Activated T-cell treated with anti-CD3 and anti-CD28 coated beads, Interleukin-2, amount 50 U/mL, for 72 hours (primary cell): Measurements from ENCODE around the gene AGAP2. TPM values are rescaled to one million over a fixed set of nuclear protein-coding genes. Genes with fewer than 3 reads are reported as not detected.

Source experiments
- ATAC-seq, 2 donors: fragments of 150-1000 bp; cut with Tn5 transposase; replicated peaks in 1 of 2; 2 replicates each; pipeline ENCODE4 v1.10.0; 2021; ENCODE audit warnings: moderate library complexity in 2 of 2, mild to moderate bottlenecking in 1 of 2
- DNase-seq, 2 donors: peaks; one replicate each; pipeline ENCODE4 v3.0.0; 2021 to 2022; ENCODE audit warnings: mixed read lengths in 1 of 2
- H3K27ac Mint-ChIP-seq: one replicate; pipeline ENCODE4 v1.8.0; 2022; ENCODE audit warnings: mild to moderate bottlenecking, moderate library complexity, mixed read lengths
- H3K27me3 Mint-ChIP-seq: one replicate; pipeline ENCODE4 v1.8.0; 2022; ENCODE audit warnings: low read depth, mixed read lengths
- H3K36me3 Mint-ChIP-seq, 2 donors: one replicate each; pipeline ENCODE4 v1.8.0; 2022; ENCODE audit warnings: mixed read lengths in 2 of 2, mild to moderate bottlenecking in 1 of 2; ENCODE audit not compliant: insufficient read depth in 2 of 2
- H3K4me1 Mint-ChIP-seq: one replicate; pipeline ENCODE4 v1.8.0; 2022; ENCODE audit warnings: low read depth, mixed read lengths
- H3K4me3 Mint-ChIP-seq, 2 donors: one replicate each; pipeline ENCODE4 v1.8.0; 2022; ENCODE audit warnings: mild to moderate bottlenecking in 2 of 2, mixed read lengths in 2 of 2, moderate library complexity in 2 of 2
- H3K9me3 Mint-ChIP-seq, 2 donors: one replicate each; pipeline ENCODE4 v1.8.0; 2022; ENCODE audit warnings: mixed read lengths in 2 of 2
- total RNA-seq, 2 donors: library from RNA; stranded (reverse); gene quantifications; one replicate each; pipeline ENCODE4 v1.2.3, GENCODE V29; 2022

Gene AGAP2
- total RNA-seq, 2 donors from 2014 or later = 21.7 to 26.9 TPM

GRCh38 chr12:57744777-57745484 is 6.4 kb upstream of the AGAP2 start, which contains the start of gene TSPAN31:
Gene TSPAN31 (plus strand): TSS chr12:57745039. CDS start chr12:57745155, 116 bp downstream.
- Mint-ChIP-seq H3K4me1 (peaks cover 56% of the 10 kb centered on the region), H3K36me3 (peaks cover 4 to 25% of the 10 kb centered on the region in 2 donors), H3K27me3 (no peaks in the 10 kb centered on the region), H3K4me3 (peak within 1 kb of the TSS; percentile 88 to 99), H3K27ac (peak within 1 kb of the TSS; percentile 65), H3K9me3 (no peaks in the 10 kb centered on the region)
- DNase-seq (peak; percentile 95 to 97), ATAC-seq (peak; percentile 86 to 88)

DNA sequence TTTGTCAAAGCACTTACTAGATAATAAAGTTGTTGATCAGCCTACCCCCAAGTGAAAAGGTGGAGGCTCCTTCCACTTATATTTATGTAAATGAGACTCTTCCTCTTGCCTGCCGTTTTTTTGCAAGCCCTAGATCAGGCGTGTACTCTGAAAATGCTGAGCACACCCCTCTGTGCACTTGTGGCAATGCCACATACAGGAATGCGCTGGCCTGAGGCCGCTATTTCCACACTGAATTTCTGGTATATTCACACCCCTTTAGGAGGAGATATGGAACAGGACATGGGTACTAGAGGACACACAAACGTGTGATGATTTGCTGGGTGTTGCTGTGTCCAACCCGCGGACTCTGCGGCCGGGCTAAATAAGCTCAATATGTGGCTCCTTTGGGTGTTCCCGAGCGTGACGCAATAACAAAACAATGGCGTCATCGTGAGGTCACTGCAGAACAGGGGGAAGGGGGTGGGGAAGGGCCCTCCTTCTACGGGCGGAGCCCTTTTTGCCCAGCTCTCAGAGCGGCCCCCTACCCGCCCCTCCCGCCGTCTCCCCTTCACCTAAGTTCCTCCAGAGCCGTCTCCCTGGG is 5.7 kb upstream of the AGAP2 start:
- peak; percentile 74 to 83 for DNase-seq
- Mint-ChIP-seq H3K4me1 (peaks cover 63% of the 10 kb centered on the region), H3K27me3 (no peaks in the 10 kb centered on the region), H3K9me3 (no peaks in the 10 kb centered on the region), H3K36me3 (peaks cover 4 to 24% of the 10 kb centered on the region in 2 donors), H3K27ac (peak overlapping the region; percentile 65), H3K4me3 (peak overlapping the region; percentile 88 to 99)
- peak; percentile 52 to 60 for ATAC-seq

DNA sequence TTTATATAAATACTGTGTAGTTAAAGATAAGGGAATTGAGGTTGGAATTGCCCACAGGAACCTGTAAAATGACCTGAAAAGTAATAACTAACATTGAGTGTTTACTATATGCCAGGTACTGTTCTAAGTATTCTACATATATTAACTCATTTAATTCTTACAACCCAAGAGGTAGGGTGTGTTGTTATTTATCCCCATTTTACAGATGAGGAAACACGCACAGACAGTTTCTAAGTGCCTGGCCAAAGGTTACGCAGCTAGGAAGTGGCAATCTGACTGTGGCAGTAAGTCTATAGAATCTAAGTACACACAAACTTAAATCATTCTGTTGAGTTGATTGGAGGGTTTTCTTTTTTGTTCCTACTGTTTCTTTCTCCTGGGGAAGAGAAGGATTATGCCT is 5.2 kb upstream of the AGAP2 start:
- ATAC-seq (no peak), DNase-seq (no peak)
- peak overlapping the region; percentile 65 for H3K27ac Mint-ChIP-seq
- peak overlapping the region; percentile 88 to 99 for H3K4me3 Mint-ChIP-seq
- H3K27me3 Mint-ChIP-seq = no peaks in the 10 kb centered on the region
- peaks cover 62% of the 10 kb centered on the region for H3K4me1 Mint-ChIP-seq
- H3K36me3 Mint-ChIP-seq = peaks cover 4 to 19% of the 10 kb centered on the region in 2 donors
- no peaks in the 10 kb centered on the region for H3K9me3 Mint-ChIP-seq

DNA sequence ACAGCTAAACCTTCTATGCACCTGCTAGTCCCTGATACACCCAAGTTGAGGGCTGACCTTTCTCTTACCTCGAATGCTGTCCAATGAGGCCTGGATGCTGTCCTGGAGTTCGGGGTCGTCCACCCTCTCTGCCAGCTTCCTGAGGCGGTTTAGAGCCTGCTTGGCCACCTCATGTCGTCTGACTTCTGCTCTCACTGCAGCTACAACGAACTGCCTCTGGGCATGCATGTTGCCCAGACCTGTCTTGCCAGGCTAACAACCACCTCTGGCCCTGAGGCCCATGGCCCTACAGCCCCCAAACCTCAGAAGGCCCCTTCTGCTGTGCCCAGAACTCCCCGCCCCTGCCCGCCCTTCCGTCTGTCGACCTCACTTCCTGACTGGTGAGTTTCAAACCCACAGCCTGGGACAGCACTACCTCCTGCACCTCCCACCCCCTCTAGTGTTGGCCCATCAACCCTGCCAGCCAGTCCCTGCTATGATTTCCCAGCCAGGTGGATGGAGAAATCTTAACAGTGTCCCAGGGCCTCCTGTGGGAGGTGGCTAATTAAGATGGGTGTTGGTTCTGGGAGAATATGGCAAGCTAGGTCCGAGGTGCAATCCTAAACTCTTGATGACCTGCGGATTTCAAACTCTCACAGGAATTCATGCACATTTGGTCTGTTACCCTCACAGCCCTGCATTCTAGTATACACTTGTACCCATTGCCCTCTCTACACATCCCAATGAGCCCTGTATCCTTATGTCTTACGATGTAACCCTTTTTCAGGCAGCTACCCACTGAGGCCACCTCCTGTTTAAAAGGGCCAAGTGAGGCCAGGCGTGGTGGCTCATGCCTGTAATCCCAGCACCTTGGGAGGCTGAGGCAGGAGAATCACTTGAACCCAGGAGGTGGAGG is 3.5 kb upstream of the AGAP2 start:
- peaks cover 4 to 6% of the 10 kb centered on the region in 2 donors for H3K36me3 Mint-ChIP-seq

GRCh38 chr12:57741413-57741789 is 2.9 kb upstream of the AGAP2 start:
- Mint-ChIP-seq H3K4me1 (peaks cover 66% of the 10 kb centered on the region), H3K27me3 (no peaks in the 10 kb centered on the region), H3K4me3 (peak overlapping the region; percentile 80), H3K27ac (peak overlapping the region; percentile 74), H3K9me3 (no peaks in the 10 kb centered on the region), H3K36me3 (peaks cover 4 to 6% of the 10 kb centered on the region in 2 donors)
- ATAC-seq = no peak
- no peak for DNase-seq

More for the DNA sequence above, 3.5 kb upstream of the AGAP2 start:
- Mint-ChIP-seq H3K27ac (peak overlapping the region; percentile 74), H3K27me3 (no peaks in the 10 kb centered on the region), H3K9me3 (no peaks in the 10 kb centered on the region), H3K4me3 (peak overlapping the region; percentile 80), H3K4me1 (peaks cover 62% of the 10 kb centered on the region)
- ATAC-seq (peak; percentile 71 to 75), DNase-seq (peak; percentile 77 to 83)

GRCh38 chr12:57740656-57741412 is 2.3 kb upstream of the AGAP2 start:
- peak; percentile 79 to 80 for DNase-seq
- H3K36me3 Mint-ChIP-seq = peaks cover 4 to 6% of the 10 kb centered on the region in 2 donors
- H3K27me3 Mint-ChIP-seq = no peaks in the 10 kb centered on the region
- ATAC-seq = peak; percentile 52 to 69
- H3K27ac Mint-ChIP-seq = peak overlapping the region; percentile 29
- H3K4me3 Mint-ChIP-seq = peak overlapping the region; percentile 80
- H3K9me3 Mint-ChIP-seq = no peaks in the 10 kb centered on the region
- peaks cover 63% of the 10 kb centered on the region for H3K4me1 Mint-ChIP-seq

DNA sequence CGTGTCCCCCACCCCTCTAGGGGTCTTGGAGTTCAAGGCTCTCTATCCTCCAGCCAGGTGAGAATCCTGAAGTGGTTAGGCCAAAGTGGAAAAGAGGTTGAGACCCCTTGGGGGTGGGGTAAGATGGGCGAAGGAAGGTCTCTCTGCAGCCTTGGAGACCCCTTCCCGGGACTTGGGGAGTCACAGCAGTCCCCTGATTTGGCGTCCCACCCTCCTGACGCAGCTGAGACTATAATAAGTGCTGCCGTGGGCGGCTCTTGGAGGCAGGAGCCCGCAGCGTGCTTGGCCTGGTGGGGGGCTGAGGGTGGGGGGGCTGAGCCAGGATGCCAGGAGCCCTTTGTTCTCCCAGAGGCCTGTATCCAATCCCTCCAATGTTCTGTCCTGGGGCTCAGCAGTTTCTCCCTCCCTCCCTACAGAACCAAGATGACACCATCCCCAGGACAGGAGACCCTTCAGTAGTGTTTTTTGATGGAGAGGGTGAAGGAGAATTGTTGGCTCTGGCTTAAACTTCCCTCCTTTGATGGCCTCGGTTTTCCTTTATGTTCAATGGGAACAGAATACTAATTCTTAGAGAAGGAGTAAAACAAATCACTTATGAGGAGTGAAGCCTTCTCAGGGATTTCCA is 1.5 kb upstream of the AGAP2 start:
- no peak overlapping the region for H3K27ac Mint-ChIP-seq
- no peaks in the 10 kb centered on the region for H3K27me3 Mint-ChIP-seq

GRCh38 chr12:57739387-57739786 is 845 bp upstream of the AGAP2 start:
- Mint-ChIP-seq H3K27ac (peak overlapping the region; percentile 75), H3K36me3 (peaks cover 2 to 6% of the 10 kb centered on the region in 2 donors), H3K4me1 (peaks cover 50% of the 10 kb centered on the region), H3K27me3 (no peaks in the 10 kb centered on the region), H3K9me3 (no peaks in the 10 kb centered on the region), H3K4me3 (peak overlapping the region; percentile 56 to 61)
- no peak for ATAC-seq
- no peak for DNase-seq

More for the DNA sequence above, 1.5 kb upstream of the AGAP2 start:
- Mint-ChIP-seq H3K4me1 (peaks cover 57% of the 10 kb centered on the region), H3K4me3 (peak overlapping the region; percentile 61 to 80), H3K9me3 (no peaks in the 10 kb centered on the region), H3K36me3 (peaks cover 4 to 6% of the 10 kb centered on the region in 2 donors)
- ATAC-seq (no peak), DNase-seq (no peak)

GRCh38 chr12:57737467-57738460 is 778 bp downstream of the AGAP2 start:
- Mint-ChIP-seq H3K4me3 (no peak overlapping the region), H3K4me1 (peaks cover 45% of the 10 kb centered on the region), H3K9me3 (no peaks in the 10 kb centered on the region), H3K27me3 (no peaks in the 10 kb centered on the region), H3K36me3 (peaks cover 2 to 7% of the 10 kb centered on the region in 2 donors), H3K27ac (no peak overlapping the region)
- no peak for ATAC-seq
- no peak for DNase-seq

DNA sequence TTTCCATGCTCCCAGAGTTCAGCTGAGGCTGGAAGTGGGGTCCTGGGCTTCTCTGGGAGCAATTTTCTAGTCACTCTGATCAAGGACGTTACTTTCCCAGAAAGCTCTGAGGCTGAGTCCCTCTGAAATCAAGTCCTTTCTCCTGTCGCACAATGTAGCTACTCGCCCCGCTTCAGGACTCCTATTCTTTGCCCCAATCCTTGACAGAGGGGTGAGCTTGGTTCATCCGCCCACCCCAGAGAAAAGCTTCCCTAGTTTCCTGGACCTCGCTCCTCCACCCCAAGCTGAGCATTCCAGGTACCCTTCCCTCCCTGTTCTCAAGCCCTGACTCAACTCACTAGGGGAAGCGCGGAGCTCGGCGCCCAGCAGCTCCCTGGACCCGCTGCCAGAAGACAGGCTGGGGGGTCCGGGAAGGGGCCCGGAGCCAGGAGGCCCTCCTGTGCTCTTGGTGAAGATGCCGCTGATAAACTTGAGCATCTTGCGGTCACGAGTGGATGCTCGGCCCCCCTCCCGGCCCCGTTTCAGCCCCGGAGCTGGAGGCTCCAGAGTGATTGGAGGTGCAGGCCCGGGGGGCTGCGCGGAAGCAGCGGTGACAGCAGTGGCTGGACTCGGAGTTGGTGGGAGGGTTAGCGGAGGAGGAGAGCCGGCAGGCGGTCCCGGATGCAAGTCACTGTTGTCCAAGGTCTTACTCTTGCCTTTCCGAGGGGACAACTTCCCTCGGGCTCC is 1.6 kb downstream of the AGAP2 start:
- no peak for DNase-seq
- H3K4me3 Mint-ChIP-seq = no peak overlapping the region
- H3K36me3 Mint-ChIP-seq = peaks cover 2 to 7% of the 10 kb centered on the region in 2 donors
- ATAC-seq = no peak
- H3K27ac Mint-ChIP-seq = no peak overlapping the region
- no peaks in the 10 kb centered on the region for H3K9me3 Mint-ChIP-seq
- H3K4me1 Mint-ChIP-seq = peaks cover 36% of the 10 kb centered on the region
- no peaks in the 10 kb centered on the region for H3K27me3 Mint-ChIP-seq
